A673 (cell line): ENCODE results near the gene R3HDM4.

Experiments
- EZH2 ChIP-seq: fragments of 200-600 bp; sonication (generic); IDR thresholded peaks from 2 replicates; pipeline ENCODE4 v1.6.1; 2017; ENCODE audit warnings: borderline replicate concordance, low read depth, mild to moderate bottlenecking, mixed read lengths, antibody characterized with exemption, low read length; ENCODE audit not compliant: poor library complexity, severe bottlenecking
- TF ChIP-seq, protein P1 (sequence below): fragments of 300-800, 200-600 bp; sonication (generic); conservative IDR thresholded peaks from 2 replicates; pipeline ENCODE4 v1.5.1; 2017; ENCODE audit warnings: low read depth, mild to moderate bottlenecking, antibody characterized with exemption, low read length, moderate library complexity, mixed read lengths

DNA sequence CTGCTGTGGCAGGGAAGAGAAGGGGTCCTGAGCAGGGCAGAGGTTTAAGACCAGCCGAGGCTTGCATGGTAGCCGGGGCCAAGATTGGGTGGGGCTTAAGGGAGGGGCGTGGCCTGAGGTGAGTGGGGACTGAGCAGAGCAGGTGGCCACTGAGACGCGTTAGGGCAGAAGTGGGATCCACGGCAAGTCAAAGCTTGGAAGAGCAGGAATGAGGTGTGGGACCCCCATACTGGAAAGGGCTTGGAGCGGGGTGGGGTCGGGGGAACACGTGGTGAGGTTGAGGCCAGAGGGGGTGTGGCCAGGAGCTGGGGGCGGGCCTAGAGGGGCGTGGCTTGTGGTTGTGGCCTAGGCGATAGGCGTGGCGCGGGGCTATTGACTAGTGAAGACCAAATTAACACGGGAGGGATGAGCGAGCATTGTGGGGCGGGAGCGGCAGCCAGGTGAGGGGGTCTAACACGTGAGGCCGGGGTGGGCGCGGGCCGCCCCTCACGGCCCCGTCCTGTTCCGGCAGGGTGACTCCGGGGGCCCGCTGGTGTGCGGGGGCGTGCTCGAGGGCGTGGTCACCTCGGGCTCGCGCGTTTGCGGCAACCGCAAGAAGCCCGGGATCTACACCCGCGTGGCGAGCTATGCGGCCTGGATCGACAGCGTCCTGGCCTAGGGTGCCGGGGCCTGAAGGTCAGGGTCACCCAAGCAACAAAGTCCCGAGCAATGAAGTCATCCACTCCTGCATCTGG lies 50.3 kb downstream of the R3HDM4 start:
- TF ChIP-seq, protein P1, sequence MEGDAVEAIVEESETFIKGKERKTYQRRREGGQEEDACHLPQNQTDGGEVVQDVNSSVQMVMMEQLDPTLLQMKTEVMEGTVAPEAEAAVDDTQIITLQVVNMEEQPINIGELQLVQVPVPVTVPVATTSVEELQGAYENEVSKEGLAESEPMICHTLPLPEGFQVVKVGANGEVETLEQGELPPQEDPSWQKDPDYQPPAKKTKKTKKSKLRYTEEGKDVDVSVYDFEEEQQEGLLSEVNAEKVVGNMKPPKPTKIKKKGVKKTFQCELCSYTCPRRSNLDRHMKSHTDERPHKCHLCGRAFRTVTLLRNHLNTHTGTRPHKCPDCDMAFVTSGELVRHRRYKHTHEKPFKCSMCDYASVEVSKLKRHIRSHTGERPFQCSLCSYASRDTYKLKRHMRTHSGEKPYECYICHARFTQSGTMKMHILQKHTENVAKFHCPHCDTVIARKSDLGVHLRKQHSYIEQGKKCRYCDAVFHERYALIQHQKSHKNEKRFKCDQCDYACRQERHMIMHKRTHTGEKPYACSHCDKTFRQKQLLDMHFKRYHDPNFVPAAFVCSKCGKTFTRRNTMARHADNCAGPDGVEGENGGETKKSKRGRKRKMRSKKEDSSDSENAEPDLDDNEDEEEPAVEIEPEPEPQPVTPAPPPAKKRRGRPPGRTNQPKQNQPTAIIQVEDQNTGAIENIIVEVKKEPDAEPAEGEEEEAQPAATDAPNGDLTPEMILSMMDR = no peak
- TF ChIP-seq EZH2 = no peak
